T47D (cell line): ENCODE data around the gene CARD10.
A peak's percentile ranks its signal among the peaks of the same experiment; 100 is the strongest.
"Not testable (repeated sequence)": the region's sequence is repeated elsewhere in the genome, so short reads cannot be mapped to it uniquely, and the experiment has no call there.

Source experiments
- DNase-seq, 2 experiments: peaks; one replicate each; pipeline versions ENCODE4 v3.0.0 to v3.0.0-alpha.2; 2011 to 2012; ENCODE audit warnings: low read depth in 1 of 2, low spot score in 1 of 2
- JUND ChIP-seq: IDR thresholded peaks from 2 replicates; pipeline ENCODE4 v1.6.1; 2012; ENCODE audit warnings: low read depth
- in situ Hi-C: cut with HindIII; loops from 2 replicates; pipeline ENCODE4 v1.10.0; 2016; ENCODE audit warnings: low sequenced_read_pairs, low pct_unique_long_range_greater_than_20kb

Gene CARD10

GRCh38 chr22:37547251-37547741 lies 28.1 kb upstream of the CARD10 start:
- TF ChIP-seq JUND = no peak
- in situ Hi-C loops = no loop called here
- DNase-seq = no peak

- in situ Hi-C loops = no loop called here
- TF ChIP-seq JUND = no peak
- no peak for DNase-seq
Measured at GRCh38 chr22:37546437-37547250, 27.4 kb upstream of the CARD10 start.

- peak; percentile 43 to 93 for DNase-seq
- no peak for TF ChIP-seq JUND
- in situ Hi-C loops = no loop called here
Measured at GRCh38 chr22:37545703-37546436, 26.7 kb upstream of the CARD10 start.

GRCh38 chr22:37544955-37545702 lies 25.9 kb upstream of the CARD10 start:
- peak; percentile 42 to 87 for DNase-seq

GRCh38 chr22:37542959-37543358 lies 23.7 kb upstream of the CARD10 start:
- no peak for TF ChIP-seq JUND
- in situ Hi-C loops = no loop called here
- DNase-seq = no peak

More at GRCh38 chr22:37544955-37545702, 25.9 kb upstream of the CARD10 start:
- in situ Hi-C loops = no loop called here
- TF ChIP-seq JUND = no peak

GRCh38 chr22:37542416-37542815 lies 23.2 kb upstream of the CARD10 start:
- DNase-seq, in situ Hi-C loops: not testable (repeated sequence)

- in situ Hi-C loops, DNase-seq: not testable (repeated sequence)
Measured at GRCh38 chr22:37539790-37540189, 20.6 kb upstream of the CARD10 start.

- DNase-seq = peak; percentile 77 to 92
- TF ChIP-seq JUND = no peak
- in situ Hi-C loops = no loop called here
Measured at GRCh38 chr22:37538590-37539357, 19.6 kb upstream of the CARD10 start.

- in situ Hi-C loops = no loop called here
- DNase-seq = no peak
- TF ChIP-seq JUND = no peak
Measured at GRCh38 chr22:37535159-37535558, 15.9 kb upstream of the CARD10 start.

GRCh38 chr22:37534445-37534844 lies 15.2 kb upstream of the CARD10 start:
- DNase-seq = no peak
- TF ChIP-seq JUND = no peak
- in situ Hi-C loops = no loop called here

GRCh38 chr22:37533995-37534394 lies 14.8 kb upstream of the CARD10 start:
- no peak for TF ChIP-seq JUND
- in situ Hi-C loops = no loop called here
- DNase-seq = no peak

- no peak for TF ChIP-seq JUND
- no peak for DNase-seq
- in situ Hi-C loops = no loop called here
Measured at GRCh38 chr22:37529652-37530345, 10.6 kb upstream of the CARD10 start.

- in situ Hi-C loops = not testable (repeated sequence)
Measured at GRCh38 chr22:37527952-37528351, 8.7 kb upstream of the CARD10 start.

GRCh38 chr22:37527081-37527752 lies 8.0 kb upstream of the CARD10 start:
- DNase-seq, in situ Hi-C loops: not testable (repeated sequence)

More at GRCh38 chr22:37527952-37528351, 8.7 kb upstream of the CARD10 start:
- not testable (repeated sequence) for DNase-seq
